Smooth muscle cell (in vitro differentiated cells): ENCODE measurements around the gene DENND1C. TPM values are rescaled to one million over a fixed set of nuclear protein-coding genes. Genes with fewer than 3 reads are reported as not detected.

Experiments used
- DNase-seq: peaks from one replicate; lab custom pipeline; 2025; ENCODE audit not compliant: unreplicated experiment; lab: John Stamatoyannopoulos, UW
- H2AFZ ChIP-seq: fragments of 200-600 bp; sonication (generic); 2 replicates; pipeline ENCODE4 v1.6.0; 2016; ENCODE audit warnings: antibody characterized with exemption, low read depth, mild to moderate bottlenecking
- H3F3A ChIP-seq: fragments of 200-600 bp; sonication (generic); 2 replicates; pipeline ENCODE4 v1.6.0; 2017; ENCODE audit warnings: antibody characterized with exemption, low read depth
- H3K27ac ChIP-seq: fragments of 200-600 bp; sonication (generic); 2 replicates; pipeline ENCODE4 v1.5.1; 2016; ENCODE audit warnings: low read depth, mild to moderate bottlenecking
- H3K27me3 ChIP-seq: fragments of 200-600 bp; sonication (generic); 2 replicates; pipeline ENCODE4 v1.6.1; 2016; ENCODE audit warnings: low read depth, mild to moderate bottlenecking
- H3K36me3 ChIP-seq: fragments of 200-600 bp; sonication (generic); 2 replicates; pipeline ENCODE4 v1.5.1; 2016; ENCODE audit warnings: low read depth
- H3K4me1 ChIP-seq: fragments of 200-600 bp; sonication (generic); 2 replicates; pipeline ENCODE4 v1.5.1; 2016; ENCODE audit warnings: low read depth
- H3K4me2 ChIP-seq: fragments of 200-600 bp; sonication (generic); 2 replicates; pipeline ENCODE4 v1.6.0; 2016; ENCODE audit warnings: mild to moderate bottlenecking
- H3K4me3 ChIP-seq: fragments of 200-600 bp; sonication (generic); 2 replicates; pipeline ENCODE4 v1.5.1; 2016; ENCODE audit warnings: mild to moderate bottlenecking
- H3K79me2 ChIP-seq: fragments of 200-600 bp; sonication (generic); 2 replicates; pipeline ENCODE4 v1.6.0; 2016; ENCODE audit warnings: low read depth, mild to moderate bottlenecking
- H3K9ac ChIP-seq: fragments of 200-600 bp; sonication (generic); 2 replicates; pipeline ENCODE4 v1.6.0; 2016; ENCODE audit warnings: low read depth
- H3K9me3 ChIP-seq: fragments of 200-600 bp; sonication (generic); replicated peaks from 2 replicates; pipeline ENCODE4 v1.5.1; 2016; ENCODE audit warnings: low read depth
- H4K20me1 ChIP-seq: fragments of 200-600 bp; sonication (generic); 2 replicates; pipeline ENCODE4 v1.6.0; 2016; ENCODE audit warnings: low read depth
- WGBS: methylation state at CpG from one replicate; pipeline ENCODE4 v1.1.7; 2016; ENCODE audit warnings: low lambda C conversion rate; 5-methylcytosine and 5-hydroxymethylcytosine counted together
- polyA plus RNA-seq: library from polyadenylated mRNA; unstranded; fragments of >200 nt; fragmentation: Nextera tagmentation; extraction: Ambion mirVana; gene quantifications from 2 replicates; pipeline ENCODE4 v1.2.1, GENCODE V29; 2016
- total RNA-seq: library from RNA; depleted of rRNA; stranded (reverse); fragments of >200 nt; gene quantifications from 2 replicates; pipeline ENCODE4 v1.2.3, GENCODE V29; 2014
- TF ChIP-seq, protein P1 (sequence below): fragments of 200-600 bp; sonication (generic); IDR thresholded peaks from 2 replicates; pipeline ENCODE4 v1.5.1; 2017; ENCODE audit warnings: borderline replicate concordance, mild to moderate bottlenecking, antibody characterized with exemption; ENCODE audit not compliant: insufficient read depth, poor library complexity, severe bottlenecking

Gene DENND1C
- total and polyA plus RNA-seq, 2 experiments from 2014 or later = 0.67 TPM; not detected in 1

DNA sequence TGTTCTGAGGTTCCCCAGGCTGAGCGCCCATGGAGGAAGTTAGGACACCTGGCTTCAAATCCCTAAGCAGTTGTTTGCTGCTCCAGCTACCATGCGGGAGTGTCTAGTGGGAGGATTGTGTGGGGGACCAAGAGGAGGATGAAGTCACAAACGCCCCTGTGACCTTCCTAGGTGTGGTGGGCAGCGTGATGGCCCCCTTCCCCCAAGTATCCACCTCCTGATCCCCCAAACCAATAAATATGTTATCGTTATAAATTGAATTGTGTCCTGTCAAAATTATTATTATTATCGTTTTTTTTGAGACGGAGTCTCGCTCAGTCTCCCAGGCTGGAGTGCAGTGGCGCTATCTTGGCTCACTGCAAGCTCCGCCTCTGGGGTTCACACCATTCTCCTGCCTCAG, 47.9 kb downstream of the DENND1C start, which contains the start of gene SLC25A41:
TSS of gene SLC25A41 (minus strand) at position 101 of the 400 bp plus-strand sequence. CDS start at position 31, 70 bp downstream.
- WGBS = 93% methylated on average over 10 of the region's 10 CpGs
- Histone ChIP-seq H3K4me3 (no peak within 1 kb of the TSS), H3K27me3 (peaks cover 8% of the 10 kb centered on the region), H2AFZ (no peak within 1 kb of the TSS), H3K4me2 (no peak within 1 kb of the TSS), H3K9ac (no peak within 1 kb of the TSS), H3K4me1 (no peaks in the 10 kb centered on the region), H3K79me2 (no peaks in the 10 kb centered on the region), H3K27ac (no peak within 1 kb of the TSS), H3K9me3 (no peaks in the 10 kb centered on the region), H3F3A (no peaks in the 10 kb centered on the region), H3K36me3 (no peaks in the 10 kb centered on the region), H4K20me1 (no peaks in the 10 kb centered on the region)
- TF ChIP-seq, protein P1, sequence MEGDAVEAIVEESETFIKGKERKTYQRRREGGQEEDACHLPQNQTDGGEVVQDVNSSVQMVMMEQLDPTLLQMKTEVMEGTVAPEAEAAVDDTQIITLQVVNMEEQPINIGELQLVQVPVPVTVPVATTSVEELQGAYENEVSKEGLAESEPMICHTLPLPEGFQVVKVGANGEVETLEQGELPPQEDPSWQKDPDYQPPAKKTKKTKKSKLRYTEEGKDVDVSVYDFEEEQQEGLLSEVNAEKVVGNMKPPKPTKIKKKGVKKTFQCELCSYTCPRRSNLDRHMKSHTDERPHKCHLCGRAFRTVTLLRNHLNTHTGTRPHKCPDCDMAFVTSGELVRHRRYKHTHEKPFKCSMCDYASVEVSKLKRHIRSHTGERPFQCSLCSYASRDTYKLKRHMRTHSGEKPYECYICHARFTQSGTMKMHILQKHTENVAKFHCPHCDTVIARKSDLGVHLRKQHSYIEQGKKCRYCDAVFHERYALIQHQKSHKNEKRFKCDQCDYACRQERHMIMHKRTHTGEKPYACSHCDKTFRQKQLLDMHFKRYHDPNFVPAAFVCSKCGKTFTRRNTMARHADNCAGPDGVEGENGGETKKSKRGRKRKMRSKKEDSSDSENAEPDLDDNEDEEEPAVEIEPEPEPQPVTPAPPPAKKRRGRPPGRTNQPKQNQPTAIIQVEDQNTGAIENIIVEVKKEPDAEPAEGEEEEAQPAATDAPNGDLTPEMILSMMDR = no peak
- DNase-seq = no peak

DNA sequence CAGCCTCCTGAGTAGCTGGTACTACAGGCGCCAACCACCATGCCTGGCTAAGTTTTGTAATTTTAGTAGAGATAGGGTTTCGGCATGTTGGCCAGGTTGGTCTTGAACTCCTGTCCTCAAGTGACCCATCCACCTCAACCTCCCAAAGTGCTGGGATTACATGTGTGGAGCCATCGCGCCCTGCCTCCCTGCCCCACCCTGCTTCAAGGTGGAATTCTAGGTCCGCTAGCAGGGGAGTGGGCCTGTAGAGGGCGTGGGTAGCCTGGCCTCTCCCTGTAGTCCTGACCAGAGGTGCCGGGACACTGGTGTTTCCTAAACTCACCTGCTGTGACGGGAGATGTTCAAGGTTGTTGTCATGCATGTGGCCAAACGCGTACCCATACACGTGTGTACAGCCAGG, 48.4 kb downstream of the DENND1C start:
- WGBS = 74% methylated on average over 8 of the region's 11 CpGs
- no peak overlapping the region for H2AFZ ChIP-seq
- H3K4me1 ChIP-seq = no peaks in the 10 kb centered on the region
- H3K9me3 ChIP-seq = no peaks in the 10 kb centered on the region
- H3F3A ChIP-seq = no peaks in the 10 kb centered on the region
- H3K36me3 ChIP-seq = no peaks in the 10 kb centered on the region
- H3K79me2 ChIP-seq = no peaks in the 10 kb centered on the region
- peaks cover 8% of the 10 kb centered on the region for H3K27me3 ChIP-seq
- H3K4me2 ChIP-seq = no peak overlapping the region
- no peak overlapping the region for H3K4me3 ChIP-seq
- H4K20me1 ChIP-seq = no peaks in the 10 kb centered on the region
- DNase-seq = no peak
- H3K9ac ChIP-seq = no peak overlapping the region
- TF ChIP-seq, protein P1 = no peak
- no peak overlapping the region for H3K27ac ChIP-seq

DNA sequence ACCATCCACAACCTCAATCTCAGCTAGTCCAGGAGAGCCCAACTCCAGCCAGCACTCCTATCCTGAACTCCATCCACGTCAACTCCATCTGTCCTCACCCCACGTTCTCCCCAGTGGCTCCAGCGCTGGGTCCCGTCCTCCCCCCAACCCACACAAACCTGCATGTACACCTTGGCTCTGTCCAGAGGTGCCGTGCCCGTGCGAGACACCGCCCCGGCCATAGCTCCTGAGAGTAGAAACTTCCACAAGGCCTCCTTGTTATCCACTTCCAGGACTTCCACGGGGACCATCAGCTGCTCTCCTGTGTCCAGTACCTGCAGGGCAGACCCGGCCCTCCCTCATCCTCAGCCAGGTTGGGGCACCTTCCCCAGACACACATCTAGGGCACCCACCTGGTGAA, 49.7 kb downstream of the DENND1C start:
- Histone ChIP-seq H3K9me3 (no peaks in the 10 kb centered on the region), H3K27ac (no peak overlapping the region), H3K9ac (no peak overlapping the region), H2AFZ (no peak overlapping the region), H3K79me2 (no peaks in the 10 kb centered on the region), H3K27me3 (peaks cover 8% of the 10 kb centered on the region), H3K36me3 (no peaks in the 10 kb centered on the region), H3K4me3 (no peak overlapping the region), H3F3A (no peaks in the 10 kb centered on the region), H3K4me1 (no peaks in the 10 kb centered on the region), H4K20me1 (no peaks in the 10 kb centered on the region), H3K4me2 (no peak overlapping the region)
- WGBS = 91% methylated on average over 11 of the region's 11 CpGs
- DNase-seq = no peak
- TF ChIP-seq, protein P1 = no peak
